ENCODE measurements around the gene SLC2A10.

DNA sequence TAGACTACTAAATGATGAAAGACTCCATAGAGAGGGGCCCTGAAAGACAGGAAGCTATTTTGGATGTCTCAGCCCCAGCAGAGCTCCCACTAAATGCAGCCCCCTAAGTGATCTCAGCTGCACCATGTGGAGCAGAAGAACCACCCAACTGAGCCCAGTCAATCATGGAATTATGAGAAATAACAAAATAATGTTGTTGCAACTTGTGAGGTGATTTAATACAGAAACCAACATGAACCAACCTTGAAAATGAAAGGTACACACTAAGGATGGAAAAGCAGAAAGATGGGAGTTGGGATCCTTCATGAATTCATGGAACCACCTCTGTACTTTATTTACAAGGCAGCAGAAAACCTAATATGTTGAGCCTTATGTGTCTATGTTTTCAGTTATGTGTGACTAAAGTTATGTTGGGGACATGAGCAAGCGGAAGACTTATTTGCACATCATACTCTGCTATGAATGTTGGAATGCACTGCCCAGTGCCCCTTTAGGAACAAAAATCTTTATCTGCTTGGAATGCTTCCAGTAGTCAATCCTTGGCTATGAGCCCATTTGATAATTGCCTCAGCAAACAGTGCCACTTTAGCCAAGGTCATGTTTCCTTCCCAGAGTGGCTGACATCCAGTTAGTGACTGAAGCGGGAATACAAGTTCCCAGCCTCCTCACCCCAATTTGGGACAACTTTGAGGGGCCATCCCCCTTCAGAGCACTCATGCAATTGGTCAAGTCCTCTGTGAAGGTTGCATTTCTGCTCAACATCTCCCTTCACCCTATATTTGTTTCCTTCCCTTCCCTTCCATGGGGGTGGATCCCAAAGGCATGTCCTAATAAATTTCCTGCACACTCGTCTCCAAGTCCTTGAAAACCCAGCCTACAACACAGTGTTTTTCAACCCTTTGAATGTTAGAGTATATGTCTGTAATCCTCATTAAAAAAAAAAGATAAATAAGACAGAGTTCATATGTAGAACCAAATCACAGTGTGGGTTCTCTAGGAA lies 38.6 kb upstream of the SLC2A10 start:
- TF ChIP-seq POLR2AphosphoS5 (IDR thresholded peaks at IDR 0.05) = no peak
- TF ChIP-seq, protein P1, sequence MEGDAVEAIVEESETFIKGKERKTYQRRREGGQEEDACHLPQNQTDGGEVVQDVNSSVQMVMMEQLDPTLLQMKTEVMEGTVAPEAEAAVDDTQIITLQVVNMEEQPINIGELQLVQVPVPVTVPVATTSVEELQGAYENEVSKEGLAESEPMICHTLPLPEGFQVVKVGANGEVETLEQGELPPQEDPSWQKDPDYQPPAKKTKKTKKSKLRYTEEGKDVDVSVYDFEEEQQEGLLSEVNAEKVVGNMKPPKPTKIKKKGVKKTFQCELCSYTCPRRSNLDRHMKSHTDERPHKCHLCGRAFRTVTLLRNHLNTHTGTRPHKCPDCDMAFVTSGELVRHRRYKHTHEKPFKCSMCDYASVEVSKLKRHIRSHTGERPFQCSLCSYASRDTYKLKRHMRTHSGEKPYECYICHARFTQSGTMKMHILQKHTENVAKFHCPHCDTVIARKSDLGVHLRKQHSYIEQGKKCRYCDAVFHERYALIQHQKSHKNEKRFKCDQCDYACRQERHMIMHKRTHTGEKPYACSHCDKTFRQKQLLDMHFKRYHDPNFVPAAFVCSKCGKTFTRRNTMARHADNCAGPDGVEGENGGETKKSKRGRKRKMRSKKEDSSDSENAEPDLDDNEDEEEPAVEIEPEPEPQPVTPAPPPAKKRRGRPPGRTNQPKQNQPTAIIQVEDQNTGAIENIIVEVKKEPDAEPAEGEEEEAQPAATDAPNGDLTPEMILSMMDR (IDR thresholded peaks at IDR 0.05) = no peak
- no peak for TF ChIP-seq EP300 (IDR thresholded peaks at IDR 0.05)

Data from gastroesophageal sphincter (tissue), 3 donors.